HepG2 (cell line): ENCODE results near the gene DHX34. TPM values are rescaled to one million over a fixed set of nuclear protein-coding genes. Genes with fewer than 3 reads are reported as not detected.

Source experiments
- GRHL1 ChIP-seq: sonication (generic); formaldehyde crosslinking; conservative IDR thresholded peaks from 2 replicates; pipeline ENCODE4 v1.8.0; 2022; ENCODE audit warnings: missing genetic modification reagents
- IRF2 ChIP-seq: IDR thresholded peaks from 2 replicates; pipeline ENCODE4 v1.6.1; 2018; ENCODE audit warnings: missing genetic modification reagents, missing compliant biosample characterization
- KDM3A ChIP-seq: IDR thresholded peaks from 2 replicates; pipeline ENCODE4 v1.6.1; 2018; ENCODE audit warnings: low read depth, missing compliant biosample characterization
- NKX3-1 ChIP-seq: sonication (generic); formaldehyde crosslinking; IDR thresholded peaks from 2 replicates; pipeline ENCODE4 v1.5.0; 2020; ENCODE audit warnings: missing genetic modification reagents
- SATB2 ChIP-seq: sonication (generic); formaldehyde crosslinking; IDR thresholded peaks from 2 replicates; pipeline ENCODE4 v1.5.0; 2020; ENCODE audit warnings: missing genetic modification reagents
- SNRNP70 ChIP-seq: fragments of 200-400 bp; formaldehyde crosslinking; IDR thresholded peaks from 2 replicates; pipeline ENCODE4 v1.6.1; 2017; ENCODE audit warnings: mild to moderate bottlenecking, low read depth, low read length, moderate library complexity
- SP4 ChIP-seq: sonication (generic); formaldehyde crosslinking; IDR thresholded peaks from 2 replicates; pipeline ENCODE4 v1.8.1; 2023; ENCODE audit warnings: mild to moderate bottlenecking, missing genetic modification reagents
- THAP9 ChIP-seq: sonication (generic); formaldehyde crosslinking; IDR thresholded peaks from 2 replicates; pipeline ENCODE4; 2020; ENCODE audit warnings: missing genetic modification reagents, mild to moderate bottlenecking, borderline replicate concordance
- ZFP36 ChIP-seq: fragments of 150-350 bp; IDR thresholded peaks from 2 replicates; pipeline ENCODE4 v1.6.1; 2018; ENCODE audit warnings: borderline replicate concordance, low read length, low read depth; ENCODE audit not compliant: partially characterized antibody
- ZNF263 ChIP-seq: sonication (generic); formaldehyde crosslinking; IDR thresholded peaks from 2 replicates; pipeline ENCODE4 v1.4.0; 2020; ENCODE audit warnings: missing genetic modification reagents
- ZNF317 ChIP-seq: sonication (generic); formaldehyde crosslinking; IDR thresholded peaks from 2 replicates; pipeline ENCODE4 v1.5.0; 2020; ENCODE audit warnings: mild to moderate bottlenecking, missing genetic modification reagents
- ZNF331 ChIP-seq: sonication (generic); formaldehyde crosslinking; IDR thresholded peaks from 2 replicates; pipeline ENCODE4 v1.4.0; 2020; ENCODE audit warnings: missing genetic modification reagents
- ZNF33B ChIP-seq: sonication (generic); formaldehyde crosslinking; IDR thresholded peaks from 2 replicates; pipeline ENCODE4 v1.5.1; 2020; ENCODE audit warnings: mild to moderate bottlenecking, missing genetic modification reagents
- polyA plus RNA-seq, 8 experiments: library from polyadenylated mRNA; depleted of rRNA in 3 of 8; stranded (reverse) in 7 of 8; unstranded in 1 of 8; fragments of >200 nt; fragmentation: Illumina TruSeq in 4 of 8; extraction: Trizol in 4 of 8; gene quantifications; 2 replicates each; pipeline versions ENCODE4 v1.2.1 to v1.2.3, GENCODE V29; 2011 to 2016; ENCODE audit warnings: low read depth in 4 of 8, missing spikeins in 1 of 8, mixed read lengths in 1 of 8; ENCODE audit not compliant: insufficient read depth in 1 of 8
- total RNA-seq, 5 experiments: library from RNA; depleted of rRNA; stranded (reverse); fragments of >200 nt; fragmentation: Illumina TruSeq; extraction: Trizol; gene quantifications; 2 replicates each; pipeline ENCODE4 v1.2.3, GENCODE V29; 2016; ENCODE audit warnings: low read depth in 1 of 5
- TF ChIP-seq, protein P1 (sequence below): sonication (generic); formaldehyde crosslinking; IDR thresholded peaks from 2 replicates; pipeline ENCODE4 v1.4.0; 2020; ENCODE audit warnings: missing genetic modification reagents, borderline replicate concordance
- TF ChIP-seq, protein P2 (sequence below): sonication (generic); formaldehyde crosslinking; IDR thresholded peaks from 2 replicates; pipeline ENCODE4 v1.4.0; 2020; ENCODE audit warnings: low read depth, missing genetic modification reagents

DHX34 gene
- total and polyA plus RNA-seq, 2 of the 13 experiments (the other 11 are each of a cell fraction or from before 2014, with no cell fraction given): 9.2 to 12.0 TPM

DNA sequence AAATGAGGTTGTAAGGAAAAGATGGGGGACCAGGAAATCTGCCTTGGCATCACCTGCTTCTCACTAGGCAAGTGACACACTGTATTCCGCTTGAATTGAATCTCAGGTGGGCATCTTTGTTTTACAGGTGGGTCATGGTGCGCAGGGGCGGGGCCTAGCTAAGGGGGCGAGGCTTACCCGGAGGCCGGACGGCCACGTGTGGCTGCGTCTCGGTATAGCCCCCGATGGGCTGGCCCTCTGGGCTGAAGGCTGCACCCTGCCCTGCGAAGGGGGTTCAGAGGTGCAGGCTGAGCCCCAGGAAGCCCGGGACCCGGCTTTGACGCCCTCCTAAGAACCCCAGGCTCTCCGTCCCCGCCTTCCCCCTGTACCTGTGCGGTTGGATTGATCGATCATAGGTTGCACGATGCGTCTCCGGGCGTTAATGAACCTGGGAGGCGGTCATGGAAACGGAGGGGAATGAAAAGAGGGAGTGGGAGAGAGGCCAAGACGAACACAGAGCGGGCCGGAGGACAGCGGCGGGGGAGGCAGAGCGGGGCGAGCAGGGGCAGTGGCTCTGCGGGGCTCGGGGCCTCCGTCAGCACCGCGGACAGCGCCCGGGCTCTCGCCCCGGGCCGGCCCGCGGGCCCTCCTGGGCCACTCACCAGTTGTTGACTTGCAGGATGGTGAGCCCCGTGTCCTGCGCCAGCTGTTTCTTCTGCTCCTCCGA is 57.7 kb downstream of the DHX34 start (continued):
- TF ChIP-seq THAP9 (no peak), ZNF331 (CRISPR knock-in tag) (0 out of 2 replicates have a peak, but pooled peaks have one; percentile 11), SATB2 (CRISPR knock-in tag) (0 out of 2 replicates have a peak, but pooled peaks have one; percentile 58), ZFP36 (no peak), ZNF33B (CRISPR knock-in tag) (peak; percentile 50; the same call in 1 of the 2 replicates), ZNF317 (CRISPR knock-in tag) (no peak), SNRNP70 (no peak), KDM3A (CRISPR knock-in tag) (no peak), NKX3-1 (CRISPR knock-in tag) (peak; percentile 77), GRHL1 (no peak), SP4 (CRISPR knock-in tag) (no peak), IRF2 (no peak), ZNF263 (CRISPR knock-in tag) (0 out of 2 replicates have a peak, but pooled peaks have one; percentile 39)
- TF ChIP-seq, protein P1, sequence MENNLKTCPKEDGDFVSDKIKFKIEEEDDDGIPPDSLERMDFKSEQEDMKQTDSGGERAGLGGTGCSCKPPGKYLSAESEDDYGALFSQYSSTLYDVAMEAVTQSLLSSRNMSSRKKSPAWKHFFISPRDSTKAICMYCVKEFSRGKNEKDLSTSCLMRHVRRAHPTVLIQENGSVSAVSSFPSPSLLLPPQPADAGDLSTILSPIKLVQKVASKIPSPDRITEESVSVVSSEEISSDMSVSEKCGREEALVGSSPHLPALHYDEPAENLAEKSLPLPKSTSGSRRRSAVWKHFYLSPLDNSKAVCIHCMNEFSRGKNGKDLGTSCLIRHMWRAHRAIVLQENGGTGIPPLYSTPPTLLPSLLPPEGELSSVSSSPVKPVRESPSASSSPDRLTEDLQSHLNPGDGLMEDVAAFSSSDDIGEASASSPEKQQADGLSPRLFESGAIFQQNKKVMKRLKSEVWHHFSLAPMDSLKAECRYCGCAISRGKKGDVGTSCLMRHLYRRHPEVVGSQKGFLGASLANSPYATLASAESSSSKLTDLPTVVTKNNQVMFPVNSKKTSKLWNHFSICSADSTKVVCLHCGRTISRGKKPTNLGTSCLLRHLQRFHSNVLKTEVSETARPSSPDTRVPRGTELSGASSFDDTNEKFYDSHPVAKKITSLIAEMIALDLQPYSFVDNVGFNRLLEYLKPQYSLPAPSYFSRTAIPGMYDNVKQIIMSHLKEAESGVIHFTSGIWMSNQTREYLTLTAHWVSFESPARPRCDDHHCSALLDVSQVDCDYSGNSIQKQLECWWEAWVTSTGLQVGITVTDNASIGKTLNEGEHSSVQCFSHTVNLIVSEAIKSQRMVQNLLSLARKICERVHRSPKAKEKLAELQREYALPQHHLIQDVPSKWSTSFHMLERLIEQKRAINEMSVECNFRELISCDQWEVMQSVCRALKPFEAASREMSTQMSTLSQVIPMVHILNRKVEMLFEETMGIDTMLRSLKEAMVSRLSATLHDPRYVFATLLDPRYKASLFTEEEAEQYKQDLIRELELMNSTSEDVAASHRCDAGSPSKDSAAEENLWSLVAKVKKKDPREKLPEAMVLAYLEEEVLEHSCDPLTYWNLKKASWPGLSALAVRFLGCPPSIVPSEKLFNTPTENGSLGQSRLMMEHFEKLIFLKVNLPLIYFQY (CRISPR knock-in tag): peak; percentile 92
- TF ChIP-seq, protein P2, sequence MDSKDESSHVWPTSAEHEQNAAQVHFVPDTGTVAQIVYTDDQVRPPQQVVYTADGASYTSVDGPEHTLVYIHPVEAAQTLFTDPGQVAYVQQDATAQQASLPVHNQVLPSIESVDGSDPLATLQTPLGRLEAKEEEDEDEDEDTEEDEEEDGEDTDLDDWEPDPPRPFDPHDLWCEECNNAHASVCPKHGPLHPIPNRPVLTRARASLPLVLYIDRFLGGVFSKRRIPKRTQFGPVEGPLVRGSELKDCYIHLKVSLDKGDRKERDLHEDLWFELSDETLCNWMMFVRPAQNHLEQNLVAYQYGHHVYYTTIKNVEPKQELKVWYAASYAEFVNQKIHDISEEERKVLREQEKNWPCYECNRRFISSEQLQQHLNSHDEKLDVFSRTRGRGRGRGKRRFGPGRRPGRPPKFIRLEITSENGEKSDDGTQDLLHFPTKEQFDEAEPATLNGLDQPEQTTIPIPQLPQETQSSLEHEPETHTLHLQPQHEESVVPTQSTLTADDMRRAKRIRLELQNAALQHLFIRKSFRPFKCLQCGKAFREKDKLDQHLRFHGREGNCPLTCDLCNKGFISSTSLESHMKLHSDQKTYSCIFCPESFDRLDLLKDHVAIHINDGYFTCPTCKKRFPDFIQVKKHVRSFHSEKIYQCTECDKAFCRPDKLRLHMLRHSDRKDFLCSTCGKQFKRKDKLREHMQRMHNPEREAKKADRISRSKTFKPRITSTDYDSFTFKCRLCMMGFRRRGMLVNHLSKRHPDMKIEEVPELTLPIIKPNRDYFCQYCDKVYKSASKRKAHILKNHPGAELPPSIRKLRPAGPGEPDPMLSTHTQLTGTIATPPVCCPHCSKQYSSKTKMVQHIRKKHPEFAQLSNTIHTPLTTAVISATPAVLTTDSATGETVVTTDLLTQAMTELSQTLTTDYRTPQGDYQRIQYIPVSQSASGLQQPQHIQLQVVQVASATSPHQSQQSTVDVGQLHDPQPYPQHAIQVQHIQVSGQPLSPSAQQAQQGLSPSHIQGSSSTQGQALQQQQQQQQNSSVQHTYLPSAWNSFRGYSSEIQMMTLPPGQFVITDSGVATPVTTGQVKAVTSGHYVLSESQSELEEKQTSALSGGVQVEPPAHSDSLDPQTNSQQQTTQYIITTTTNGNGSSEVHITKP (CRISPR knock-in tag): no peak
